Endothelial cell of umbilical vein (primary cell): Measurements from ENCODE around the gene RAB3GAP2. TPM values are rescaled to one million over a fixed set of nuclear protein-coding genes. Genes with fewer than 3 reads are reported as not detected.

Experiments
- BruUV-seq: library from RNA; stranded (reverse); fragments of 400-500 nt; replicated peaks from 2 replicates; lab custom pipeline; 2021; lab: Mats Ljungman, UMichigan
- CTCF ChIA-PET: fragments of 300-600, 350-600 bp; sonication (Branson Sonifier 250); formaldehyde crosslinking; loops from one replicate; lab custom pipeline; 2021; ENCODE audit warnings: antibody characterized with exemption, inconsistent platforms; lab: Charles Lee
- POLR2A ChIA-PET: fragments of 300-600, 350-600 bp; sonication (Branson Sonifier 250); formaldehyde crosslinking; loops from one replicate; lab custom pipeline; 2021; ENCODE audit warnings: antibody characterized with exemption, inconsistent platforms; lab: Charles Lee
- DNase-seq: peaks from one replicate; pipeline ENCODE4 v3.0.0-alpha.2; 2011; ENCODE audit warnings: low read depth, low spot score
- FAIRE-seq: peaks from 2 replicates; lab custom pipeline; 2011; peaks lifted over from hg19 to GRCh38; lab: Jason Lieb, UNC
- H2AFZ ChIP-seq: 2 replicates; pipeline ENCODE4 v1.6.0; 2012; ENCODE audit warnings: low read depth, low read length, control low read depth, inconsistent platforms
- H3K27ac ChIP-seq: 2 replicates; pipeline ENCODE4 v1.5.1; 2011; ENCODE audit warnings: low read depth, mild to moderate bottlenecking, control low read depth, low read length, moderate library complexity; ENCODE audit not compliant: insufficient read depth
- H3K27me3 ChIP-seq, 2 experiments: 2 replicates each; pipeline versions ENCODE4 v1.6.0 to v1.6.1; 2011; ENCODE audit warnings: low read length in 2 of 2, mixed read lengths in 1 of 2; ENCODE audit not compliant: control insufficient read depth in 2 of 2, insufficient read depth in 2 of 2
- H3K36me3 ChIP-seq, 2 experiments: 2 replicates in 1 of 2; 3 replicates in 1 of 2; pipeline ENCODE4 v1.5.1; 2011; ENCODE audit warnings: low read length in 2 of 2, mild to moderate bottlenecking in 1 of 2, moderate library complexity in 1 of 2; ENCODE audit not compliant: control insufficient read depth in 2 of 2, insufficient read depth in 2 of 2; ENCODE audit errors: extremely low read depth in 1 of 2
- H3K4me1 ChIP-seq: 3 replicates; pipeline ENCODE4 v1.5.1; 2011; ENCODE audit warnings: mild to moderate bottlenecking, low read length; ENCODE audit not compliant: control insufficient read depth, insufficient read depth; ENCODE audit errors: extremely low read depth
- H3K4me2 ChIP-seq: 2 replicates; pipeline ENCODE4 v1.6.1; 2011; ENCODE audit warnings: low read length, control low read depth, mixed read lengths; ENCODE audit not compliant: insufficient read depth
- H3K4me3 ChIP-seq, 3 experiments: fragments of 200-600 bp in 1 of 3; sonication (generic), shearing (Covaris generic) in 1 of 3; replicated peaks in 1 of 3; 2 replicates each; pipeline ENCODE4 v1.5.1; 2011 to 2016; ENCODE audit warnings: control low read depth in 3 of 3, low read length in 3 of 3, mild to moderate bottlenecking in 2 of 3, inconsistent platforms in 1 of 3, low read depth in 1 of 3, moderate library complexity in 1 of 3; ENCODE audit not compliant: insufficient read depth in 1 of 3
- H3K79me2 ChIP-seq: 2 replicates; pipeline ENCODE4 v1.6.0; 2012; ENCODE audit warnings: low read length, inconsistent platforms; ENCODE audit not compliant: control insufficient read depth, insufficient read depth
- H3K9ac ChIP-seq: replicated peaks from 2 replicates; pipeline ENCODE3; 2011; ENCODE audit warnings: low read length, control low read depth; ENCODE audit not compliant: insufficient read depth; ENCODE audit errors: extremely low read depth
- H3K9me1 ChIP-seq: replicated peaks from 3 replicates; pipeline ENCODE4 v1.6.0; 2011; ENCODE audit warnings: mild to moderate bottlenecking, low read length; ENCODE audit not compliant: control insufficient read depth, insufficient read depth; ENCODE audit errors: extremely low read depth
- H3K9me3 ChIP-seq: replicated peaks from 2 replicates; pipeline ENCODE4 v1.5.1; 2012; ENCODE audit warnings: low read length, inconsistent platforms; ENCODE audit not compliant: control insufficient read depth, insufficient read depth
- H4K20me1 ChIP-seq: replicated peaks from 2 replicates; pipeline ENCODE3; 2011; ENCODE audit warnings: mild to moderate bottlenecking, low read length; ENCODE audit not compliant: control insufficient read depth, insufficient read depth; ENCODE audit errors: extremely low read depth
- EZH2 ChIP-seq: IDR thresholded peaks from 2 replicates; pipeline ENCODE4 v1.6.1; 2012; ENCODE audit warnings: borderline replicate concordance, low read depth, mild to moderate bottlenecking, moderate library complexity, low read length, inconsistent platforms; ENCODE audit not compliant: severe bottlenecking
- FOS ChIP-seq: IDR thresholded peaks from 2 replicates; pipeline ENCODE4 v1.6.1; 2011; ENCODE audit warnings: mild to moderate bottlenecking, low read length, moderate library complexity, borderline replicate concordance; ENCODE audit not compliant: insufficient read depth
- GATA2 ChIP-seq: IDR thresholded peaks from 2 replicates; pipeline ENCODE4 v1.7.0; 2011; ENCODE audit warnings: low read depth, mild to moderate bottlenecking, moderate library complexity, mixed read lengths, low read length; ENCODE audit not compliant: insufficient read length, insufficient read depth
- JUN ChIP-seq: IDR thresholded peaks from 2 replicates; pipeline ENCODE4 v1.6.1; 2011; ENCODE audit warnings: borderline replicate concordance, low read depth; ENCODE audit not compliant: insufficient read length, insufficient read depth
- MYC ChIP-seq: IDR thresholded peaks from one replicate; pipeline ENCODE4 v1.6.1; 2011; ENCODE audit warnings: mild to moderate bottlenecking, low read depth, low read length
- POLR2A ChIP-seq: IDR thresholded peaks from 2 replicates; pipeline ENCODE4 v1.6.1; 2012; ENCODE audit warnings: low read depth, mild to moderate bottlenecking, control low read depth, low read length
- POLR2AphosphoS5 ChIP-seq: IDR thresholded peaks from 2 replicates; pipeline ENCODE4 v1.6.1; 2012; ENCODE audit warnings: low read depth, mild to moderate bottlenecking, control low read depth, low read length, moderate library complexity; ENCODE audit not compliant: insufficient read depth
- dilution Hi-C: fragments of 300-500 bp; cut with MboI; formaldehyde crosslinking; loops from one replicate; pipeline ENCODE4 v1.15.0; 2019; ENCODE audit warnings: low sequenced_read_pairs; ENCODE audit not compliant: extremely low pct_ligation_motif_present
- intact Hi-C: fragments of 100-400 bp; cut with micrococcal nuclease; formaldehyde crosslinking; loops from one replicate; pipeline ENCODE4 v1.10.0; 2022
- polyA plus RNA-seq, 4 experiments: library from polyadenylated mRNA; depleted of rRNA in 3 of 4; stranded (reverse) in 3 of 4; unstranded in 1 of 4; fragments of >200 nt; gene quantifications; 2 replicates each; pipeline versions ENCODE4 v1.2.1 to v1.2.3, GENCODE V29; 2011 to 2012; ENCODE audit warnings: missing spikeins in 1 of 4
- total RNA-seq: library from RNA; stranded (reverse); gene quantifications from 2 replicates; pipeline ENCODE4 v1.2.3, GENCODE V29; 2021
- TF ChIP-seq, protein P1 (sequence below), 2 donors: IDR thresholded peaks; 1 replicate in 1 of 2; 2 replicates in 1 of 2; pipeline ENCODE4 v1.5.1; 2011; ENCODE audit warnings: low read length in 2 of 2, mild to moderate bottlenecking in 2 of 2, moderate library complexity in 2 of 2, control low read depth in 1 of 2, inconsistent platforms in 1 of 2, low read depth in 1 of 2; ENCODE audit not compliant: insufficient read depth in 1 of 2; ENCODE audit errors: extremely low read depth in 1 of 2
- TF ChIP-seq, protein P2 (sequence below): IDR thresholded peaks from 2 replicates; pipeline ENCODE4 v1.6.1; 2011; ENCODE audit not compliant: insufficient read depth, insufficient read length

The RAB3GAP2 gene
- total and polyA plus RNA-seq, 2 donors (not counting 3 experiments of a cell fraction or from before 2014, with no cell fraction given) = 11.1 to 37.4 TPM

DNA sequence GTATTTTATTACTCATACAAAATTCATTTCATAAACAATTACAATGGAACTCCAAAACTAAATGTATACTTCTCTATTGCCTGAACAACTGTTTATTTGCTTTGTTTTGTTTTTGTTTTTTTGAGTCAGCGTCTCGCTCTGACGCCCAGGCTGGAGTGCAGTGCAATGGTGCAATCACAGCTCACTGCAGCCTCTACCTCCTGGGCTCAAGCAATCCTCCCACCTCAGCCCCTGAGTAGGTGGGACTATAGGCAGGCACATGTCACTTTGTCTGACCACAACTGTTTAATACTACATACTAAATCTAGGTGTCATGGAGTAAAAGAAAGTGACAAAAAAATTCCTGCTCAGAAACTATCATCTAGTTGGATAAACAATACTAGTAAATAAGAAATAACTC, 49.3 kb downstream of the RAB3GAP2 start:
- Histone ChIP-seq H3K27ac (no peak overlapping the region), H3K9me3 (no peaks in the 10 kb centered on the region), H3K79me2 (peaks cover 16% of the 10 kb centered on the region), H3K9ac (no peak overlapping the region), H3K4me3 (no peak overlapping the region), H3K4me2 (no peak overlapping the region), H4K20me1 (no peaks in the 10 kb centered on the region), H2AFZ (no peak overlapping the region), H3K36me3 (peaks cover 2 to 3% of the 10 kb centered on the region in 2 experiments), H3K9me1 (no peaks in the 10 kb centered on the region), H3K4me1 (no peaks in the 10 kb centered on the region), H3K27me3 (no peaks in the 10 kb centered on the region)
- dilution Hi-C loops = no loop called here
- DNase-seq = no peak
- ChIA-PET CTCF (interaction anchor here (0.9 to 1.4 kb wide), 3 partner anchors 33 to 232 kb away, joined by 3 to 4 read pairs (median 3); no protein-coding TSS in a partner anchor), POLR2A (no interaction called here)
- no peak for FAIRE-seq
- intact Hi-C loops = no loop called here
- TF ChIP-seq GATA2 (no peak), POLR2A (no peak), POLR2AphosphoS5 (no peak), EZH2 (no peak), FOS (no peak), MYC (no peak), JUN (no peak)
- TF ChIP-seq, protein P1, sequence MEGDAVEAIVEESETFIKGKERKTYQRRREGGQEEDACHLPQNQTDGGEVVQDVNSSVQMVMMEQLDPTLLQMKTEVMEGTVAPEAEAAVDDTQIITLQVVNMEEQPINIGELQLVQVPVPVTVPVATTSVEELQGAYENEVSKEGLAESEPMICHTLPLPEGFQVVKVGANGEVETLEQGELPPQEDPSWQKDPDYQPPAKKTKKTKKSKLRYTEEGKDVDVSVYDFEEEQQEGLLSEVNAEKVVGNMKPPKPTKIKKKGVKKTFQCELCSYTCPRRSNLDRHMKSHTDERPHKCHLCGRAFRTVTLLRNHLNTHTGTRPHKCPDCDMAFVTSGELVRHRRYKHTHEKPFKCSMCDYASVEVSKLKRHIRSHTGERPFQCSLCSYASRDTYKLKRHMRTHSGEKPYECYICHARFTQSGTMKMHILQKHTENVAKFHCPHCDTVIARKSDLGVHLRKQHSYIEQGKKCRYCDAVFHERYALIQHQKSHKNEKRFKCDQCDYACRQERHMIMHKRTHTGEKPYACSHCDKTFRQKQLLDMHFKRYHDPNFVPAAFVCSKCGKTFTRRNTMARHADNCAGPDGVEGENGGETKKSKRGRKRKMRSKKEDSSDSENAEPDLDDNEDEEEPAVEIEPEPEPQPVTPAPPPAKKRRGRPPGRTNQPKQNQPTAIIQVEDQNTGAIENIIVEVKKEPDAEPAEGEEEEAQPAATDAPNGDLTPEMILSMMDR (IDR thresholded peaks at IDR 0.05; ENCODE audit: extremely low read depth in 1 of 2, insufficient read depth in 1 of 2, low read depth in 1 of 2, low read length in 2 of 2) = no peak
- TF ChIP-seq, protein P2, sequence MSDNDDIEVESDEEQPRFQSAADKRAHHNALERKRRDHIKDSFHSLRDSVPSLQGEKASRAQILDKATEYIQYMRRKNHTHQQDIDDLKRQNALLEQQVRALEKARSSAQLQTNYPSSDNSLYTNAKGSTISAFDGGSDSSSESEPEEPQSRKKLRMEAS = no peak
- BruUV-seq = no TSS peak
